AML-193 (cell line): ENCODE measurements around the gene FEZF2.

Source experiments
- DNase-seq, 2 experiments: peaks; one replicate each; lab custom pipeline; 2025; lab: John Stamatoyannopoulos, UW

FEZF2 gene

DNA sequence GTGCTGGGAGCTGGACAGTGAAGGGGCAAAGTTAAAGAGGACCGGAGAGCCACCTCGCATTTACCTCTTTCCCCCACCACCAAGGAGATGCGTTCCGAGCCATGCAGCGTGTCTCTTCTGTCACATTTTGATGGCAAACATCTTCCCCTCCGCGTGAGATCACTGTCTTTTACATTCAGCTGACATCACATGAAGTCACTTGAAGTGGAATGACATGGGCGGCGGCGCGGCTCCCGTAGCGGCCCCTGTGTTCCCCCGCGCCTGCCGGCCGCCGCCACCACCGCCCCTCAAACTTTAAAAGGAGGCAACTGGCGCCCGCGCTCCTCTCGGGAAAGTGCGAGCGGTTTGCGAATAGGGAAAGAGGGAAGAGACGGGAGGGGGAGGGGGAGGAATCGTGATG is at the start of gene FEZF2:
FEZF2 (minus strand) TSS at position 336 of the 400 bp plus-strand sequence. CDS start 682 bp downstream, outside the sequence.
- no peak for DNase-seq

DNA sequence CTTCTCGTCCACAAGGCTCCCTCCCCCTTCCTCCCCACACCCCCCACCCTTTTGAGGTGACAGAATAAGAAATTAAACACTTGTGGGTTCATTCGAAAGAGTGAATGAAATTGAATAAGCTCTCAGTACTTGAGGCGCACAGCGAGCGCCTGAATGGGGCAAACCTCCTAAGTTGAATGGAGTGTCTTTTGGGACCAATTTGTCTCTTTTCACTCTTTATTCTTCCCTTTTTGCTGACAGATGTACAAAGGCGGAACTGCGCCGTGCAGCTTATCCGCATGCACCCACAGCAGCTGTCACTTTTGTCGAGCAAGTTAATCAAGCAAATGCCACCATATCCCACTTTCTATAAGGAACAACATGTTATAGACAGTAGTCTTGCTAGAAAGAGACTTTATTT is 47.9 kb upstream of the FEZF2 start:
- no peak for DNase-seq

DNA sequence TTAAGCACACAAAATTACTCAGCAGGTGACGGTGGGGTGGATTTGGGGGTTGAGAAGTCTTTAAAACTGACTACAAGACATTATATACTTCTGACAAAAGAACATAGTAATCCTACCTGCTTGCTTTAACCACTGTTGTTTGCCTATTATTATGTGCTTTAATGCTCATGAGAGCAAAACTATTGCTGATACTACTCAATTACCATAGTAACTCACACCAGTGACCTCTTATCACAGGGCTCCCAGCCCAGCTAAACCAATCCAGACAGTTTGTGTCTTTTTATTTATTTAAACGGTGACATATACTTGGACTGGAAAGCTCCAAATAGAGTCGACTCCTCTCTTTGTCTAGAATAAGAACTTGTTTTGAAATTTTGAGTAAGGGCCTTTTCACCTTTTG is 42.8 kb upstream of the FEZF2 start:
- DNase-seq: no peak

DNA sequence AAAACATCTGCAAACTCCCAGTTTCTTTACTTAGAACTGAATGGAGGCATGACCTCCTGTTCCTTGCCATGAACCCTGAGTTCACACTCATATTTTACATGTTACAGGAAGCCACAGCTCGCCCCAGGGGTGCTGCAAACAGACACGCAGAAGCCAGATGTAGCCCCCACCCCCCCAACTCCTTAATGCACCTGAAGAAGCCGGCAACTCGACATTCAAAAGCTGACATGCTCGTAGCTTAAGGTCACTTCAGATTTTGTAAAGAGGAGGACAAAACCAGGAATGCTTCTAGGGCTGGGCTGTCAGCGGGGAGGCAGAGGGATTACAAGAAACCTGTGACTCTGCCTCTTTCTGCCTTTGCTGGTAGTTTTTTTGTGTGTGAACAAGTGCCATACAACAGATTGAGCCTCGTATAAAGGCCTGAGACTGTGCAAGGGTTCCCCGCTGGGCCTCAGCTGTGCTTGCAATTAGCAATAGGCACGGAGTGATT is 42.0 kb upstream of the FEZF2 start:
- no peak for DNase-seq

DNA sequence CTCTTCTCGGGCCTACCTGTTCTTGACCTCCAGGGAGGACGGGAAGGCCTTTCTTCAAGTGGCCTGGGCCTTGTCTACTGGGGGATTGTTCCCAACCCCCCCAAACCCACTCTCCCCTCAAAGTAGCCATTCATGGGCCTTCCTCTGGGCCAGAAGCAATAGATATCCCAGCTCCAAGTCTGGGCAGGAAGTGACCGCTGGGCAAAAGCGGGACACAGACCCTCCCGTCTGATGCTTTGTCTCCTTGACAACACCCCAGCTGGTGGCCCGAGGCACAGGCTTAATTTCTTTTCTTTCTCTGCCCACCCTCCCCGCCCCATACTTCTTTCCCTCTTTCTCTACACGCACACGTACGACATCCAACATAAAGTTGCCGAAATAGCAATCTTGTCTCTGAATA is 41.4 kb upstream of the FEZF2 start:
- no peak for DNase-seq

DNA sequence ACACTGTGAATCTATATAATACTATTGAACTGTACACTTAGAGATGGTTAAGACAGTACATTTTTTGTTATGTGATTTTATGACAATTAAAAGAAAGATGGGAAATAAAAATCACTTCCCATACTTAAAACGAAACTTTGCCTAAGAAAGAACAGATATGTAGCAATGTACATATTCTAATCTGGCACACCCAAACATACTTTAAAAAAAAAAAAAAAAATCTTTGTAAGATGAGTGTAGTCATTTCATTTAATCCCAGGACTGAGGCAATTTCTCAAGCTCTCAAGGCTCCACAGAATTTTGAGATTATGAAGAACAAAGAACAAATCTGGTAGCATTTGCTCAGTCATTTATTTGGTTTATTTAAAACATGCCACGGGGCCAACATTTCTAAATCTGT is 40.3 kb upstream of the FEZF2 start:
- no peak for DNase-seq

DNA sequence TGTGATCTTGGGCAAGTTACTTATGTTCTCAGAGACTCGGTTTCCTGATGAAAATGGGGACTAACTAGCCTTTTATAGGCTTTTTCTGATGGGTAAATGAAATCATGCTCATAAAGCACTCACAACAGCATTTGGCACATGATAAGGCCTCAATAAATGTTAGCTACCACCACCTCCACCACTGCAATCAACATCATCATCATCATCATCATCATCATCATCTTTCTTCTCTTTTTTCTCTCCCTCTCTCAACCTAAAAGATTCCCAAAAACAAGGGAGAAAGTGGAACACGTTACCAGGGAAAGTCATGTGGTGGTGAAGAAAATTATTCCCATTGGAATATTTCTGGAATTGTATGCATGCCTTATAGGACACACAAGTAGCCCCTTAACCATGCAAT is 33.6 kb upstream of the FEZF2 start:
- DNase-seq: no peak

DNA sequence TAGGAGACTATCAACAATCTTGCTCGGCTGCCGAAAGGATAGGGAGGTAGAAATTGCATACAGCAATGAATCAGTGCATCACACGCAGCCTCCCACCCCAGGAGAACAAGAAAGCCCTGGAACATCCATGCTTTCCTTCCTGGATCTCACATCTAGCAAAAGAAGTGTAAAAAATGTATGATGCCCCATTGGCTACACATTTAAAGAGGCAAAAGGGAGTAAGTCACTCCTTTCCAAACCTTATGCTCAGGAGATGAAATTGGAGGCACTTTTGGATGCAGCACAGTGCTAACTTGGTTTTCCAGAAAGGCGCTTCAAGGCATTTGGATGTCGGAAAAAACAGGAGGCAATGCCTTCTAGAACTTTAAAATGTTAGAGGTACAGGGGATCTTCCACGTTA is 32.2 kb upstream of the FEZF2 start:
- no peak for DNase-seq

DNA sequence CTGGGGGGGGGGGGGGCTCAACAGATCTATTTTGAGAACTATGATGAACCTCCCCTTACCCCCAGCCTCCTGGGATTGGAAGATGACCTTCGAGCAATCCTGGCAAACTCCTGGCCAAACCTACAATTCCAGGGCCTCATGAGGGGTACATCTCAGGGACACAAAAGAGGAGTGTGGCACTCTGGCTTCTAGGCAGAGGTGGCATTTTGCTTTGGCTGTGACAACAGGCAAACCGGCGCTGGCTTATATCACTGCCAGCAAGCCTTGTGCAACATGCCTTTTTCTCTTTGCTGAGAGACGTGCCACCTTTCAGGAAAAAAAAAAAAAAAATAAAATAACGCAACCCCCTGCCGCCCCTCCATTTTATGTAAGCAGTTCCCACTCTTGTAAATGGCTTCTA is 31.8 kb upstream of the FEZF2 start:
- DNase-seq: no peak

DNA sequence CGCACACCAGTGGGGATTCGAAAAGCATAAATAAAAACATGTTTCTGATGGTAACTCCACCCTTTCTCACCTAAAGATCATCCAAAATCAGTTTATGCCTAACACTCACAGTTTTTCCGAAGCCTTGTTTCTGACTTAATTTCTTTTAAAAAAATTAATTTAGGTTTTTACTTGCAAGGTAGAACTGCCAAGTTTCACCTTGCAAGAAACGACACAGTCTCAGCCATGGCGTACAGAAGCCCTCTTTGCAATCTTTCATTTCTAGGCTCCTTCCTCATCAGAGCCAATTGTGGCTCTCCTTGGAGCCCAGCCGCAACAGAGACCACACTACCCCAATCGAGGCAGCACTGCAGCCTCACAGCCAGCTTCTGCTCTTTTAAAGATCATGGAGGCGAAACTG is 31.0 kb upstream of the FEZF2 start:
- no peak for DNase-seq

DNA sequence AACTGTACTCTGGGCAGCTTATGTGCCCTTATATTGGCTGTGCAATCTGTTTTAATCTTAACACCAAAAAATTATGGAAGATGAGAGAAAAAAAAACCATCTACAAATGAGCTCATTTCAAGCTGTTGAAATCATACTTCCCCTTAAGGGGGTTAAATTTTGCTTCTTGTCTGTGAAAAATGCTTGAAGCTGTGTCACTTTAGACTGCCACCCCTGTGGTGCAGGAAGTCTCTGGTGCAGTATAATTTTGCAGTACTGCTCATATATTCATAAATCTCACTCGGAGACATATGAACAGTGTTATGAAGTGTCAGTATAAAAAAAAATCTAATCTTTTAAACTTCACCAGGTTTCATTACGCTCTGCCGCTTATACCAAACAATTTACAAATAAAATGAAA is 30.4 kb upstream of the FEZF2 start:
- no peak for DNase-seq

DNA sequence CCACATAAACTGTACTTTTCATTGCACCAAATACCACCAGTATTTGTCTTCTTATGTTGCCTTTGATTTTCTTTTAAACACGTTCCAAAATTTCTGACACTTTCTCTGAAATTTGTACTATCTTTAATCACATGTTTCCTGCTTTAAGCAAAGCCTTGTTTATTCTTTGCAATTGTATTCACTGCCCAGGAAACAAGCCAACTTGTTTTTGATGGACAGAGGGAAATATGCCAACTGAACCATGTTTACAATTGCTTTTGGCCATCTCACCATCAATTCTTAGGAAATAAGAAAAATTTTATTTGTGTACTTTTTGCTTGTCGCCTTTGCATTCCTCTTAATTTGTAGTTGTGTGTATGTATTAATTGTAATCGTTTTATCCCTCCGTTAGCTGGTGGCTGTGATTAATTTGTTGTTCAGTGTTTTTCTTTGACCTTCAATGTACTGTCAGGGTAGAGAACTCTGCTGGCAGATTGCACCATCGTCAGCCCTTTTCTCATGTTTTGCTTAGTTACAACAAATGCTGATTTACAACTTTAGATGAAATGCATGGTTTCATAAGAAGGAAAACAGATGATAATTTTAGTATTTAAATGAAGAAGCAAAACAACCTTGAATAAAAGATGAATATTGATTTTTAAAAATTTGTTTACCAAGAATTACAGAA is 19.4 kb upstream of the FEZF2 start:
- DNase-seq: no peak

DNA sequence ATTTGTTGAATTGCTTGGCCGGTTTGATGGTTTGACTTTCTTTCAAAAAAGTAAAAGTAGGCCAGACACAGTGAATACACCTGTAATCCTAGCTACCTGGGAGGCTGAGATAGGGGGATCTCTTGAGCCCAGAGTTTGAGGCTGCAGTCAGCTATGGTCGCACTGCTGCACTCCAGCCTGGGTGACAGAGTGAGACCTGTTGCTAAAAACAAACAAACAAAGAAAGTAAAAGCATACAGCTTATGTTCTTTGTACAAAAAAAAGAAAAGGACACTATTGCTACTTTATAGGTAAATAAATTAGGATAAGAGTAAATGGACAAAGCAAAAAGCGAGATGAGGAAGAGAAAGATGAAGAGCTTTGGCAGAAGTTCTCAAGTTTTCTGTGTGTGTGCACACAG is 13.9 kb upstream of the FEZF2 start:
- DNase-seq: no peak

DNA sequence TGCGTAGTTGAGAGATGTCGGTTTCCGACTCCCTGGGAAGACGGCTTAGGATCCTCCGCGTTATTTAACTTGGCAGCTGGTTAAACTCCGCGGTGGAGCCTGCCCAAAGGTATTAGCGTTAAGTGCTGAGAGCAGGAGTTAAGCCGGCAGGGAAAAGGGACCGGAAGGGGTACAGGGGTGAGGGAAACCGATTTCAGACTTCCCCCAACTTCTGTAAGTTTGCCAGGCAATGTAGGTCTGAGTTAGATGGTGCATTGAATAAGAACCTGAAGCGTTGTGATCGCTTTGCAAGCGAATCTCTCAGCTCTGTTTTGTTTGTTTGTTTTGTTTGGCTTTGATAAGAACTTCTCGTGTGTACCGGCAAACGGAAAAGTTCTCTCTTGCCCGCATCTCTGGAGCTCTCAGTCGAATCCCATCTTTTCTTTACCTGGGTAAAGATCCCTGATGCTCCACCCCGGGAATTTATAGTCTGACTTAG is 6.0 kb upstream of the FEZF2 start:
- DNase-seq: no peak

DNA sequence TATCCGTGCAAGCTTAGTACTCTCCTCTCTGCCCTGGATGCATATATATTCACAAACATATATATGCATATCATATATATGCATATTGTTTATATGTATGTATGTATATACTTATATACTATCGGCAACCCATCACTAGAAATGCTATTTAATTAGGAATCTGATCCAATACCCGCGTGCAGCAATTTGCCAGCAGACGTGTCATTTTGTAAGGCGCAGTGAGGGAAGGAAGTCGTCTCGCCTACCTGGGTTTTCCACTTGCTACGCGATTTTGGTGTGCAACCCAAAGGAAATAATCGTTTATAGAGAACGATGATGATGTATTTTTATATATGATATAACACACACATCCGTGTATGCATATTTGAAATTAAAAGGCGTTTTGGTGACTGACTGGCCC is 5.6 kb upstream of the FEZF2 start:
- DNase-seq: no peak

DNA sequence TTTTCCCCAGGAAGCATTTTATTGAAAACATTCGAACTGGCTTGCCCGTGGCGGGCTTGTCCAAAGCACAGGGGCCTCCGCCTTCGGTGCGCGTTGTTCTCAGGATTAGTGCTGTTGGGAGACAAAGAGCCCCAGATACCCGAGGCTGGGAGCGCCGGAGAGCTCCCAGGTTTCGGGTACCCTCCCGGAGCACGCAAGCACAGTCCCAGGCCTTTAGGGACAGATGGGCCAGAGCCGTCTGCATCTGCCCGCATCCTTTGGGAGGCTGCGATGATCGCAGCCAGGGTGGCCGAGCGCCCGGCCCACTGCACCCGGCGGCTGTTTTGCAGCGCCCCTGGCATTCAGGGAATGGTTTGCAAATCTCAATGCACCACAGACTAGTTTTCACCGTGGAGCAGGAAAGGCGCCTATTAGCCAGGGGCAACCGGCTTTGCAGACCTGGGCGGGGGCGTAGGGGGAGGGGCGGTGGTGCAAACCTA is 5.0 kb upstream of the FEZF2 start:
- DNase-seq: no peak

DNA sequence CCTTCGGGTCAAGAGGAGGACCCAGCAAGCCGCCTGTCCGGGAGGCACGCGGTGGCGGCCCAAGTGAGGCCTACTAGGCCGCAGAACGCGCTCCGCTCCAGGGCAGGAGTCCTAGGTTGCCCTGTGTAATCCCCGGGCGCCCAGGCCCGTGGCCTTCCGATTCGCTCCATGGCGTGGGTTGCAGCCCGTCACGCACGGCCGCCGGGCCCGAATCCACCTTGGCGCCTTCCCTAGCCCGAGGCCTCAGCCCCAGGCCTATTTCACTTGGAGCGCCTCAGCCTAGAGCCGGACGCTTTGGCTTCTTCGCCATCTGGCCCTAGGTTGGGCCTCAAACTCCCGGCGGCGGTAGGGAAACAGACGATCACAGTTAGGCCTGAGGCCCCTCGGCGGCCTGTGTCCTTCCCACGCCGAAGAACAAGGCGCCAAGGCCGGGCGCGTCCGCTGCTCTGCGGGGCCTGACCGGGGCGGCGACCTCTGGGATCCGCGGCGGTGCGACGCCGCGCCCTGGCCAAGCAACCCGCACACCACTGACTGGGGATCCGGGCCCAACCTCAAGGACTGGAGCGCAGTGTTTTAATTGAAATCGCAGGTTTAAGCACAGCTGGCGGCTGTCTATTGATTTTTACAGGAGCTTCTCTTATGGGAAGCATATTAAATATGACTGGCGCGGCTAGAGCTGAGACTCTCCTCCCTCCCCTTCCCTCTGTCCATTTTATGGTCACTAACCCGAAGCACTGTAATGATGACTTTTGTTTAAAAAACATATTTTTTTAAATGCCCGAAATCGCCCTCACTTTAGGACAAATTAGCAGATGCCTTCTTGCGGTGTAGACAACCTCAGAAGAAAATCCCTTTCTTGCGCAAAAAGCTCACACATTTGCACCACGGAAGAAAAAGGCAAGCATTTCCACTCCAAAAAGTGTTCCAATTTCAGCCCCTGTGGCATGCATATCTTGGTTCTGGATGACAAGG is 3.8 kb upstream of the FEZF2 start:
- DNase-seq: no peak

DNA sequence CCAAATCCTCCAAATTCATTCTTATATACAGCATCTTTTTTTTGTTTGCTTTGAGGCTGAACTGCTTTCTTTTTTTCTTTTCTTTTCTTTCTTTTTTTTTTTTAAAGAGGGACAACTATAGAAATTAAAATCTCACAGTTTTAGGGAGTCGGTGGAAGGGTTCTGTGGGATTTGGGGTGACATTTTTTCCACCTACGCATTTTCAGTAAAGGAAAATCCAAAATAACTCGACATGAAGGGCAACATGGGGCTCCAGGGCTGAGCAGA is 3.0 kb upstream of the FEZF2 start:
- DNase-seq: no peak

DNA sequence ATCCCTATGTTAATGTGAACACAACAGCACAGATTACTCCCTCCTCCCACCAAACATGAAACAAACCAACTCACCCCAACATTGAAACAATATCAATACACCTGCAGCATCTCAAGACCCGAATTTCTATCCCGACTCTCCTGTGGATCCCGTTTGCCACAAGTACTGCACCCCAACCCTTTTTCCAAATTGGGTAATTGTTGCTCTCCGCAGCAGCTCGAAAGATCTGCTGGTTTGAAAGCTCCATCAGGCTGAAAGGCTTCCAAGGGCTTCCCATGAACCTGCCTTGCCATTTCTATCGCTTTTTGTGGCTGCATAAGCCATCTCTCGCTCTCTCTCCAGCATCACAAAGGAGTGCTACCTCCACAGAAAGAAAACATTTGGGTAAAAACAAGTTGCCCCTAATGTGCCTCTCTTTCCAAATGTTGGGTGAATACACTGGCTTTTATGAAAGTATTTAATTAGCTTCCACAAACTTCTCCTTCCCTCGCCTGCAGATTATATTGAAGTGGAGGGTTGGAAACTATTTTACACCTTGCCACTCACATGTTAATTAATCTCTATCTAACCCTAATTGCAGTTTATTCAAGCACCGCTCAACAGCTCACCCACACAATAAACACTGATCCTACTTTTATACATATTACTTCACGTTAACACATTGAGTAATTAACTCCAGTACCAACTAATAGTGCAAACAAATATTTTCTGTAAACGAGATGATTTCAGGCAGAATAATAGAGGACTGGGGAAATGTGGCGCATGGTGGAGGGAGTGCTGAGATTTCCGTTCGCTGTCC is 2.5 kb upstream of the FEZF2 start:
- DNase-seq: no peak

DNA sequence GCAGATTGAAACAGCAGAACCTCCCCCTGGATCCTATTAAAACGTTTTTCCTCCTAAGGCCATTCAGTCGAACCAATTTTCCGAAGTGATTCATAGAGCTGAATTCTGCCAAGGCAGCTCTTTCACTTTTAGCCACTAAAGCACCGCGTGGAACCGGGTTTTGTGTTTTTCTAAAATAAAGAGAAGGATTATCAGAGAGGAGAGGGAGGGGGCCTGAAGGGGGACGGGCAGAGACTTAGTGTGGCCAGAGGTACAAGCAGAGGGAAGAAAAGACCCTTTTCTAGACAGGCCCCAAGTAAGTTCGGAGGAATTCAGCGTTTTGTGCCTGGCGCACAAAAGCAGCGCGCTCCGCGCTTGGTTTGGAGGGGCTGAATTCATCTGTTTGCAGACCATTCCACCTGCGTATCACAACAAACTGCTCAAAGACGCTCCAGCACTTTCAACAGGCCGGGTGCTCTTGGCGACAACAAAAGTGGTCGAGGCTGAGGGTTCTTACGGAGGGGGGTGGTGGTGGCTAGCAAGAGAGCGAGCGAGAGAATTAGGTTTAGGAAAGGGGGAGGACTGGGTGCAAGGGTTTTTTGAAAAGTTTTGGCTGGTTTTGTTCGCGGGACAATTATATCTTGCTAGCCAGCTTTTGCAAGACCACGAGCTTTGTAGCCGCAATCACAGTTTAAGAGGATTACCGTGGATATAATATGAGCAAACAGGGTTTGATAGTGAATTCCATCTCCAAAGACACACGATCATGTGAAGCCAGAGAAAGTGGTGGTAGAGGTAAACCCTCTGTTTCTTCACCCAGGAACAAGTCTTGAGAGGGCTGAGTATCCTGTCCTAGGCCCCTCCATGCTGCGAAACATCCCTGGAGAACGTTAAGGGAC is 1.2 kb upstream of the FEZF2 start:
- DNase-seq: no peak

DNA sequence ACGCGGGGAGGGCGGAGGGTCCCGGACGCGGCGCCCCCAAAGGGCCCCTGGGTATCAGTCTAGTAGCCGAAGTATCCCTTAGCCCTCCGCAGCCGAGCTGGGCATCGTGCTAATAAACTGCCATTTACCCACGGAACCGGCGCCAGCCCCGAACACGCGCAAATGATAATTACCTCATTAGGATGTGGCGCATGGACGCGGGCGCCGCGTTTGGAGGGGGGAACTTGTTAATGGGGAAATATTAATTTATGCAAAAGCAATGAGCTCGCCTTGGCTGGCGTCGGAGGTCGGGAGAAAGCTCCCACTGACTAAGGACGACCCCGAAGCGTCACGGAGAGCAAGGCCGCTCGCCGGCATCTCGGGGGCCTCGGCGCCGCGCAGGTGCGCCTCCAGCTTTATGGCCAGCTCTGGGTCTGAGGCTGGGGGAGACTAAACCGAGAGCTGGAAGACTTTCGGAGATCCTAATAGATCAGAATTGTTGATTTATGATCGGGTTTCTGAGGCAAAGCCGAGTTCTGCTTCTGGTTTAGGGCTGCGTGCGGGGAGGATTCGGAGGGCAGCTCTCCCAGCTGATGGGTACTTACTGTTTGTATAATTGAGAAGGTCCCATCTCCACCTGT is 474 bp upstream of the FEZF2 start:
- DNase-seq: no peak
